Mesothelial cell of epicardium (in vitro differentiated cells): ENCODE results near the gene UBE2O. TPM values are rescaled to one million over a fixed set of nuclear protein-coding genes. Genes with fewer than 3 reads are reported as not detected.

Experiments
- DNase-seq, 2 experiments: peaks; one replicate each; pipeline ENCODE4 v3.0.0; 2021; ENCODE audit warnings: low spot score in 2 of 2; ENCODE audit not compliant: unreplicated experiment in 2 of 2
- H3K27ac Mint-ChIP-seq: 2 replicates; pipeline ENCODE4 v1.8.0; 2021; ENCODE audit warnings: mixed read lengths
- H3K27me3 Mint-ChIP-seq: 2 replicates; pipeline ENCODE4 v1.8.0; 2021; ENCODE audit warnings: low read depth, mixed read lengths
- H3K36me3 Mint-ChIP-seq: 2 replicates; pipeline ENCODE4 v1.8.0; 2021; ENCODE audit warnings: mixed read lengths
- H3K4me1 Mint-ChIP-seq: 2 replicates; pipeline ENCODE4 v1.8.0; 2021; ENCODE audit warnings: mixed read lengths
- H3K4me3 Mint-ChIP-seq: 2 replicates; pipeline ENCODE4 v1.8.0; 2021; ENCODE audit warnings: mild to moderate bottlenecking, moderate library complexity, mixed read lengths
- H3K9me3 Mint-ChIP-seq: 2 replicates; pipeline ENCODE4 v1.8.0; 2021; ENCODE audit warnings: mixed read lengths
- CTCF ChIP-seq: fragments of 200-600 bp; sonication (generic); IDR thresholded peaks from one replicate; pipeline ENCODE4 v1.5.0; 2021; ENCODE audit warnings: antibody characterized with exemption; ENCODE audit not compliant: unreplicated experiment
- total RNA-seq: library from RNA; stranded (reverse); gene quantifications from 3 replicates; pipeline ENCODE4 v1.2.1, GENCODE V29; 2021

UBE2O gene
- total RNA-seq, 1 donor from 2014 or later, result 46.3 TPM

- H3K9me3 Mint-ChIP-seq, result no peaks in the 10 kb centered on the region
These were observed 20.9 kb downstream of the UBE2O start for GRCh38 chr17:76432004-76432403.

GRCh38 chr17:76431509-76431908 is 21.4 kb downstream of the UBE2O start:
- no peaks in the 10 kb centered on the region for H3K4me1 Mint-ChIP-seq
- H3K9me3 Mint-ChIP-seq, result no peaks in the 10 kb centered on the region
- H3K27me3 Mint-ChIP-seq, result no peaks in the 10 kb centered on the region
- TF ChIP-seq CTCF, result no peak
- peaks cover 2% of the 10 kb centered on the region for H3K36me3 Mint-ChIP-seq
- no peak overlapping the region for H3K27ac Mint-ChIP-seq
- DNase-seq, result no peak
- H3K4me3 Mint-ChIP-seq, result no peak overlapping the region

More at GRCh38 chr17:76432004-76432403, 20.9 kb downstream of the UBE2O start:
- H3K4me1 Mint-ChIP-seq, result no peaks in the 10 kb centered on the region
- H3K36me3 Mint-ChIP-seq, result peaks cover 2% of the 10 kb centered on the region
- no peak overlapping the region for H3K4me3 Mint-ChIP-seq
- H3K27ac Mint-ChIP-seq, result no peak overlapping the region
- no peak for TF ChIP-seq CTCF
- H3K27me3 Mint-ChIP-seq, result no peaks in the 10 kb centered on the region
- no peak for DNase-seq

GRCh38 chr17:76428511-76428910 is 24.4 kb downstream of the UBE2O start:
- Mint-ChIP-seq H3K4me1 (no peaks in the 10 kb centered on the region), H3K4me3 (no peak overlapping the region), H3K9me3 (no peaks in the 10 kb centered on the region), H3K36me3 (peaks cover 2% of the 10 kb centered on the region), H3K27me3 (no peaks in the 10 kb centered on the region), H3K27ac (no peak overlapping the region)
- no peak for TF ChIP-seq CTCF
- DNase-seq, result no peak

GRCh38 chr17:76427501-76428231 is 25.3 kb downstream of the UBE2O start:
- no peak overlapping the region for H3K27ac Mint-ChIP-seq
- H3K27me3 Mint-ChIP-seq, result no peaks in the 10 kb centered on the region
- no peak overlapping the region for H3K4me3 Mint-ChIP-seq
- DNase-seq, result no peak
- peaks cover 4% of the 10 kb centered on the region for H3K36me3 Mint-ChIP-seq
- TF ChIP-seq CTCF, result no peak
- H3K4me1 Mint-ChIP-seq, result no peaks in the 10 kb centered on the region
- H3K9me3 Mint-ChIP-seq, result no peaks in the 10 kb centered on the region

GRCh38 chr17:76426853-76427252 is 26.1 kb downstream of the UBE2O start:
- no peak for TF ChIP-seq CTCF
- Mint-ChIP-seq H3K27me3 (no peaks in the 10 kb centered on the region), H3K4me1 (no peaks in the 10 kb centered on the region), H3K4me3 (no peak overlapping the region), H3K27ac (no peak overlapping the region), H3K9me3 (no peaks in the 10 kb centered on the region), H3K36me3 (peaks cover 5% of the 10 kb centered on the region)
- no peak for DNase-seq
